SHP77 (cell line): ENCODE results near the gene NR3C1.

Experiments used
- DNase-seq, 2 experiments: peaks; one replicate each; lab custom pipeline; 2025; lab: John Stamatoyannopoulos, UW

Gene NR3C1

GRCh38 chr5:143425835-143426234 lies 22.3 kb upstream of the NR3C1 start:
- no peak for DNase-seq

- DNase-seq: peak in 1 of 2 experiments; percentile 14
Measured at GRCh38 chr5:143418140-143418866, 14.8 kb upstream of the NR3C1 start.

GRCh38 chr5:143417503-143418139 lies 14.1 kb upstream of the NR3C1 start:
- no peak for DNase-seq

GRCh38 chr5:143416411-143416810 lies 12.9 kb upstream of the NR3C1 start:
- no peak for DNase-seq

GRCh38 chr5:143413958-143414669 lies 10.6 kb upstream of the NR3C1 start:
- DNase-seq: no peak

GRCh38 chr5:143412661-143413342 lies 9.3 kb upstream of the NR3C1 start:
- no peak for DNase-seq

- no peak for DNase-seq
Measured at GRCh38 chr5:143409926-143410325, 6.4 kb upstream of the NR3C1 start.

- DNase-seq: no peak
Measured at GRCh38 chr5:143406408-143406807, 2.9 kb upstream of the NR3C1 start.

GRCh38 chr5:143405849-143406098 lies 2.3 kb upstream of the NR3C1 start:
- no peak for DNase-seq

GRCh38 chr5:143405063-143405848 lies 1.8 kb upstream of the NR3C1 start:
- DNase-seq: peak; percentile 87 to 89

GRCh38 chr5:143404416-143405062 lies 1.1 kb upstream of the NR3C1 start:
- DNase-seq: peak; percentile 53 to 88

GRCh38 chr5:143403334-143403592 lies 223 bp downstream of the NR3C1 start:
- peak in 1 of 2 experiments; percentile 86 for DNase-seq

GRCh38 chr5:143402553-143403333 lies 743 bp downstream of the NR3C1 start:
- DNase-seq: peak; percentile 51 to 59

- peak; percentile 26 to 27 for DNase-seq
Measured at GRCh38 chr5:143402017-143402552, 1.4 kb downstream of the NR3C1 start.

- DNase-seq: no peak
Measured at GRCh38 chr5:143401227-143402016, 2.1 kb downstream of the NR3C1 start.

GRCh38 chr5:143400541-143401226 lies 2.8 kb downstream of the NR3C1 start:
- DNase-seq: peak; percentile 53 to 54

GRCh38 chr5:143399616-143400540 lies 3.6 kb downstream of the NR3C1 start:
- peak in 1 of 2 experiments; percentile 41 for DNase-seq
